ENCODE measurements around the gene SOX21. TPM values are rescaled to one million over a fixed set of nuclear protein-coding genes. Genes with fewer than 3 reads are reported as not detected.
"Not testable (repeated sequence)": the region's sequence is repeated elsewhere in the genome, so short reads cannot be mapped to it uniquely, and the experiment has no call there.

SOX21 gene
- total and polyA plus RNA-seq, 8 donors: 0.09 to 0.86 (median 0.53) TPM

- DNase-seq (no peak), ATAC-seq (no peak)
- TF ChIP-seq, protein P1, sequence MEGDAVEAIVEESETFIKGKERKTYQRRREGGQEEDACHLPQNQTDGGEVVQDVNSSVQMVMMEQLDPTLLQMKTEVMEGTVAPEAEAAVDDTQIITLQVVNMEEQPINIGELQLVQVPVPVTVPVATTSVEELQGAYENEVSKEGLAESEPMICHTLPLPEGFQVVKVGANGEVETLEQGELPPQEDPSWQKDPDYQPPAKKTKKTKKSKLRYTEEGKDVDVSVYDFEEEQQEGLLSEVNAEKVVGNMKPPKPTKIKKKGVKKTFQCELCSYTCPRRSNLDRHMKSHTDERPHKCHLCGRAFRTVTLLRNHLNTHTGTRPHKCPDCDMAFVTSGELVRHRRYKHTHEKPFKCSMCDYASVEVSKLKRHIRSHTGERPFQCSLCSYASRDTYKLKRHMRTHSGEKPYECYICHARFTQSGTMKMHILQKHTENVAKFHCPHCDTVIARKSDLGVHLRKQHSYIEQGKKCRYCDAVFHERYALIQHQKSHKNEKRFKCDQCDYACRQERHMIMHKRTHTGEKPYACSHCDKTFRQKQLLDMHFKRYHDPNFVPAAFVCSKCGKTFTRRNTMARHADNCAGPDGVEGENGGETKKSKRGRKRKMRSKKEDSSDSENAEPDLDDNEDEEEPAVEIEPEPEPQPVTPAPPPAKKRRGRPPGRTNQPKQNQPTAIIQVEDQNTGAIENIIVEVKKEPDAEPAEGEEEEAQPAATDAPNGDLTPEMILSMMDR (IDR thresholded peaks at IDR 0.05): no peak
- Histone ChIP-seq H3K36me3 (no peaks in the 10 kb centered on the region), H3K9me3 (peaks cover 0 to 15% of the 10 kb centered on the region in 2 donors), H3K4me3 (no peak overlapping the region), H3K27me3 (peaks cover 0 to 32% of the 10 kb centered on the region in 2 donors), H3K4me1 (no peaks in the 10 kb centered on the region), H3K27ac (no peak overlapping the region)
- intact Hi-C loops (cut with DNase I): no loop called here
Observed at GRCh38 chr13:94722609-94723345, 10.4 kb upstream of the SOX21 start.

DNA sequence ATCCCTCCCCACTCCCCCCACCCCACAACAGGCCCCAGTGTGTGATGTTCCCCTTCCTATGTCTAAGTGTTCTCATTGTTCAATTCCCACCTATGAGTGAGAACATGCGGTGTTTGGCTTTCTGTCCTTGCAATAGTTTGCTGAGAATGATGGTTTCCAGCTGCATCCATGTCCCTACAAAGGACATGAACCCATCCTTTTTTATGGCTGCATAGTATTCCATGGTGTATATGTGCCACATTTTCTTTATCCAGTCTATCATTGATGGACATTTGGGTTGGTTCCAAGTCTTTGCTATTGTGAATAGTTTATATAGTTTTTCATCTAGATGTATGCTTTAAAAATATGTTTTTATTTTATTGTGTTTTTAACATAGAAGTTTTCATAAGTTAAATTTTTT lies 6.4 kb upstream of the SOX21 start:
- H3K4me1 ChIP-seq; H3K4me3 ChIP-seq; H3K9me3 ChIP-seq; DNase-seq; H3K27ac ChIP-seq; ATAC-seq; H3K36me3 ChIP-seq; intact Hi-C loops (cut with DNase I): not testable (repeated sequence)
- H3K27me3 ChIP-seq: peaks cover 29 to 73% of the 10 kb centered on the region in 2 donors

DNA sequence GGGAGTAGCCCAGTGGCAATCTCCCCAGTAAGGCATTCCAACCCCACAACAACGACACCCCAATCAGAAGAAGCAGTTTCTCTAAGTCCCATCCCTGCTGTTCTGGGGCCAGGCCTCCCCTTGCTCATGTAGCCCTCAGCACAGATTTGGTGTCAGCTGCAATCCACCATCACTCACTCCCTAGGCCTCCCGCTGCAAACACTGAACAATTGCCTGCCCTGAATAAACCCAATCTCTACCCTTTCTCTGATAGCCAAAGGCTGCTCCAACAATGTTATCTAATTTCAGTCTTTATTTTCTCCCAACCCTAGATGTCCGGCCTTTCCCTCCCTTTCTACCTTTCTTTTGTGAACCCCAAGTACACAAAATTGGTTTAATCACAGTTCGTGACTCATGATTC lies 5.6 kb upstream of the SOX21 start:
- DNase-seq (no peak), ATAC-seq (no peak)
- Histone ChIP-seq H3K4me1 (peaks cover 4 to 8% of the 10 kb centered on the region in 2 donors), H3K4me3 (no peak overlapping the region), H3K36me3 (no peaks in the 10 kb centered on the region), H3K27me3 (peaks cover 37 to 76% of the 10 kb centered on the region in 2 donors), H3K27ac (no peak overlapping the region), H3K9me3 (no peaks in the 10 kb centered on the region)
- intact Hi-C loops (cut with DNase I): no loop called here
- TF ChIP-seq, protein P1 (IDR thresholded peaks at IDR 0.05): no peak

GRCh38 chr13:94716016-94716415 lies 3.7 kb upstream of the SOX21 start:
- no peak overlapping the region for H3K27ac ChIP-seq
- intact Hi-C loops (cut with DNase I): no loop called here
- ATAC-seq: no peak
- DNase-seq: peak in 1 of 4 donors; percentile 9
- peaks cover 11 to 27% of the 10 kb centered on the region in 2 donors for H3K4me1 ChIP-seq
- H3K9me3 ChIP-seq: no peaks in the 10 kb centered on the region
- H3K27me3 ChIP-seq: peaks cover 53 to 78% of the 10 kb centered on the region in 2 donors
- H3K36me3 ChIP-seq: no peaks in the 10 kb centered on the region
- H3K4me3 ChIP-seq: no peak overlapping the region
- TF ChIP-seq, protein P1 (IDR thresholded peaks at IDR 0.05): no peak

- TF ChIP-seq, protein P1 (IDR thresholded peaks at IDR 0.05): no peak
- Histone ChIP-seq H3K36me3 (no peaks in the 10 kb centered on the region), H3K9me3 (no peaks in the 10 kb centered on the region), H3K4me3 (no peak overlapping the region), H3K27ac (no peak overlapping the region), H3K4me1 (peaks cover 11 to 33% of the 10 kb centered on the region in 2 donors), H3K27me3 (peaks cover 77 to 95% of the 10 kb centered on the region in 2 donors)
- DNase-seq: no peak
- intact Hi-C loops (cut with DNase I): no loop called here
- ATAC-seq: no peak
Observed at GRCh38 chr13:94713561-94714182, 1.3 kb upstream of the SOX21 start.

Measured in left lung (tissue), 10 donors.